Skeletal muscle tissue (tissue), 4 donors: Measurements from ENCODE around the gene SH3BP2. TPM values are rescaled to one million over a fixed set of nuclear protein-coding genes. Genes with fewer than 3 reads are reported as not detected.
"Not testable (repeated sequence)": the region's sequence is repeated elsewhere in the genome, so short reads cannot be mapped to it uniquely, and the experiment has no call there.

Experiments
- H3K27ac ChIP-seq: one replicate; pipeline ENCODE4 v1.7.0; 2013; ENCODE audit warnings: mild to moderate bottlenecking, low read depth, low read length, inconsistent platforms
- H3K27me3 ChIP-seq, 3 donors: one replicate each; pipeline ENCODE4 v1.7.0; 2013; ENCODE audit warnings: low read length in 3 of 3; ENCODE audit not compliant: control insufficient read depth in 3 of 3, insufficient read depth in 3 of 3
- H3K36me3 ChIP-seq, 3 donors: one replicate each; pipeline ENCODE4 v1.7.0; 2013; ENCODE audit warnings: low read length in 3 of 3; ENCODE audit not compliant: control insufficient read depth in 3 of 3, insufficient read depth in 3 of 3
- H3K4me1 ChIP-seq, 3 donors: one replicate each; pipeline ENCODE4 v1.7.0; 2013; ENCODE audit warnings: low read length in 3 of 3, mild to moderate bottlenecking in 3 of 3; ENCODE audit not compliant: control insufficient read depth in 3 of 3, insufficient read depth in 3 of 3
- H3K4me3 ChIP-seq, 3 donors: one replicate each; pipeline ENCODE4 v1.7.0; 2013; ENCODE audit warnings: low read length in 3 of 3
- H3K9ac ChIP-seq, 3 donors: one replicate each; pipeline ENCODE4 v1.7.0; 2013; ENCODE audit warnings: low read length in 3 of 3, mild to moderate bottlenecking in 3 of 3, moderate library complexity in 2 of 3, low read depth in 1 of 3
- H3K9me3 ChIP-seq, 3 donors: one replicate each; pipeline ENCODE4 v1.7.0; 2013; ENCODE audit warnings: low read length in 3 of 3; ENCODE audit not compliant: control insufficient read depth in 3 of 3
- total RNA-seq: library from RNA; depleted of rRNA; stranded (reverse); fragments of >200 nt; gene quantifications from one replicate; pipeline ENCODE4 v1.2.3, GENCODE V29; 2014
- donor health status: Osteomylitis.

The SH3BP2 gene
- total RNA-seq, 1 donor from 2014 or later = 7.8 TPM

GRCh38 chr4:2765832-2766526 is 26.9 kb upstream of the SH3BP2 start:
- Histone ChIP-seq H3K9me3 (no peaks in the 10 kb centered on the region), H3K27ac (no peak overlapping the region), H3K4me1 (peaks cover 3 to 11% (median 7%) of the 10 kb centered on the region in 3 donors), H3K36me3 (no peaks in the 10 kb centered on the region), H3K4me3 (no peak overlapping the region), H3K27me3 (no peaks in the 10 kb centered on the region), H3K9ac (no peak overlapping the region)

DNA sequence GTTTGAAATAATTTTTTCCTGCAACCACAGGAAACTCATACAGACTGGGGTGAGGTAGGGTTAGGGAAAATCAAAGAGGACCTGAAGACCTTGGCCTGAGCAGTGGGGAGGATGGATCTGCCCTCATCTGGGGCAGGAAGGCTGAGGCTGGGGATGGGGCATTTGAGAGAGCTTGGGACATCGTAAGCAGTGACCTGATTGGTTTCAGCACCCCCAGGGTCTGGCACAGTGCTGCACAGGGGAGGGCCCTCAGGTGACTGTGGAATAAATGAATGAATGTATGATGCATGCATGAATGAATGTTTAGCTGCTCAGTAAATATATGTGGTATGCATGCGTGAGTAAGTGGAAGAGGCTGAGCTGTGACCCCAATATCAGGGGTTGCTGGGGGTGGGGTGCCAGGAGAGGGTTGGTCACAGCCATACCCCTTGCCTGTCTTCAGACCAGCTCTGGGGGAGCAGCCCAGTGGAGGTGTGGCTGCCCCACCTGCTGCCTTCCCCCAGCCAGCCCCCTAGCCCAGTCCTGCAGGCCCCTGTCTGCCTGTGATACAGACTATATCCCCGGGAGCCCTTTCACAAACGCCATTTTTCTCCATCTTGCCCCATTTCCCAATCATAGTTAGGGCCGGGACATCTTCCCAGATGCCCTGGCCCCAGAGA is 25.7 kb upstream of the SH3BP2 start:
- peaks cover 3 to 11% (median 7%) of the 10 kb centered on the region in 3 donors for H3K4me1 ChIP-seq
- H3K27me3 ChIP-seq = no peaks in the 10 kb centered on the region
- H3K36me3 ChIP-seq = no peaks in the 10 kb centered on the region
- H3K9me3 ChIP-seq = no peaks in the 10 kb centered on the region
- no peak overlapping the region for H3K9ac ChIP-seq
- H3K4me3 ChIP-seq = no peak overlapping the region
- no peak overlapping the region for H3K27ac ChIP-seq

- peaks cover 3 to 11% (median 7%) of the 10 kb centered on the region in 3 donors for H3K4me1 ChIP-seq
- H3K9ac ChIP-seq = no peak overlapping the region
- no peak overlapping the region for H3K27ac ChIP-seq
- H3K4me3 ChIP-seq = no peak overlapping the region
- H3K27me3 ChIP-seq = no peaks in the 10 kb centered on the region
- H3K36me3 ChIP-seq = no peaks in the 10 kb centered on the region
- no peaks in the 10 kb centered on the region for H3K9me3 ChIP-seq
Measured at GRCh38 chr4:2767705-2768074, 25.2 kb upstream of the SH3BP2 start.

DNA sequence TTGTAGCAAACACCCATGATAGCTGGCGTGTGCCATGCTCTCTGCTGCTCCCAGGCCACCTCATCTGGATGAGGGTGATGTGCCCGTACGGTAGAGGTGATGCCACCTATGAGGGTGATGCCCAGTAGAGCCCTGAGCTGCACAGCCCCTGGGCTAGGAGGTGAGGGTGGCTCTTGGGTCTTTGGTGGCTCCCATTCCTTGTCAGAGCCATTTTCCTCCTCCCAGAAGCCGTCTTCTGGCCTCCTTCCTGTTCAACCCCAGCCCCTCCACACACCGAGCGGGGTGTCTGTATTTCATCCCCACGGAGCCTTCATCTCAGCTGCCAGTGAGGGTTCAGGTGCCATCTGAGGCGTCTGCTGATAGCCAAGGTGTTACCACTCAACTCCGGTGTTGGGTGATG is 24.8 kb upstream of the SH3BP2 start:
- peaks cover 3 to 11% (median 7%) of the 10 kb centered on the region in 3 donors for H3K4me1 ChIP-seq
- H3K9ac ChIP-seq = no peak overlapping the region
- no peaks in the 10 kb centered on the region for H3K9me3 ChIP-seq
- H3K27me3 ChIP-seq = no peaks in the 10 kb centered on the region
- H3K27ac ChIP-seq = no peak overlapping the region
- no peak overlapping the region for H3K4me3 ChIP-seq
- H3K36me3 ChIP-seq = no peaks in the 10 kb centered on the region

GRCh38 chr4:2768921-2769336 is 24.0 kb upstream of the SH3BP2 start:
- Histone ChIP-seq H3K4me3 (peak overlapping the region in 1 of 3 donors; percentile 14), H3K27ac (no peak overlapping the region), H3K9ac (peak overlapping the region in 1 of 3 donors; percentile 71), H3K9me3 (no peaks in the 10 kb centered on the region), H3K4me1 (peaks cover 0 to 7% (median 5%) of the 10 kb centered on the region in 3 donors), H3K27me3 (no peaks in the 10 kb centered on the region), H3K36me3 (no peaks in the 10 kb centered on the region)

GRCh38 chr4:2771264-2771663 is 21.6 kb upstream of the SH3BP2 start:
- Histone ChIP-seq H3K36me3 (no peaks in the 10 kb centered on the region), H3K9me3 (no peaks in the 10 kb centered on the region), H3K4me3 (no peak overlapping the region), H3K4me1 (peaks cover 0 to 7% (median 5%) of the 10 kb centered on the region in 3 donors), H3K27ac (no peak overlapping the region), H3K27me3 (no peaks in the 10 kb centered on the region), H3K9ac (no peak overlapping the region)

- H3K4me1 ChIP-seq, H3K9me3 ChIP-seq, H3K9ac ChIP-seq, H3K36me3 ChIP-seq, H3K27ac ChIP-seq, H3K4me3 ChIP-seq, H3K27me3 ChIP-seq: not testable (repeated sequence)
Measured at GRCh38 chr4:2780643-2781042, 12.2 kb upstream of the SH3BP2 start.

GRCh38 chr4:2781911-2782310 is 11.0 kb upstream of the SH3BP2 start:
- H3K4me1 ChIP-seq = peaks cover 3 to 10% (median 10%) of the 10 kb centered on the region in 3 donors
- H3K9me3 ChIP-seq = no peaks in the 10 kb centered on the region
- H3K27me3 ChIP-seq = no peaks in the 10 kb centered on the region
- H3K9ac ChIP-seq = no peak overlapping the region
- no peak overlapping the region for H3K27ac ChIP-seq
- H3K36me3 ChIP-seq = no peaks in the 10 kb centered on the region
- H3K4me3 ChIP-seq = no peak overlapping the region

DNA sequence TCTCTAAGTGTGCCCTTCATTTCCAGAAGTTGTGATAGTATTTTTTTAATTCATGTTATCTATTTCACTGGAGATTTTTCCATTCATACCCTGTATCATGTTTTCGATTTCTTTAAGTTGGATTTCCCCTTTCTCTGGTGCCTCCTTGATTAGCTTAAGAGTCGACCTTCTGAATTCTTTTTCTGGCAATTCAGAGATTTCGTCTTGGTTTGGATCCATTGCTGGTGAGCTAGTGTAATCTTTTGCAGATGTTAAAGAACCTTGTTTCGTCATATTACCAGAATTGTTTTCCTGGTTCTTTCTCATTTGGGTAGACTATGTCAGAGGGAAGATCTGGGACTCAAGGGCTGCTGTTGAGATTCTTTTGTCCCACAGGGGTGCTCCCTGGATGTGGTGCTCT is 9.1 kb upstream of the SH3BP2 start:
- H3K4me1 ChIP-seq = peaks cover 15 to 28% (median 25%) of the 10 kb centered on the region in 3 donors
- no peak overlapping the region for H3K9ac ChIP-seq
- no peaks in the 10 kb centered on the region for H3K9me3 ChIP-seq
- H3K27ac ChIP-seq = no peak overlapping the region
- no peak overlapping the region for H3K4me3 ChIP-seq
- H3K27me3 ChIP-seq = no peaks in the 10 kb centered on the region
- H3K36me3 ChIP-seq = no peaks in the 10 kb centered on the region

DNA sequence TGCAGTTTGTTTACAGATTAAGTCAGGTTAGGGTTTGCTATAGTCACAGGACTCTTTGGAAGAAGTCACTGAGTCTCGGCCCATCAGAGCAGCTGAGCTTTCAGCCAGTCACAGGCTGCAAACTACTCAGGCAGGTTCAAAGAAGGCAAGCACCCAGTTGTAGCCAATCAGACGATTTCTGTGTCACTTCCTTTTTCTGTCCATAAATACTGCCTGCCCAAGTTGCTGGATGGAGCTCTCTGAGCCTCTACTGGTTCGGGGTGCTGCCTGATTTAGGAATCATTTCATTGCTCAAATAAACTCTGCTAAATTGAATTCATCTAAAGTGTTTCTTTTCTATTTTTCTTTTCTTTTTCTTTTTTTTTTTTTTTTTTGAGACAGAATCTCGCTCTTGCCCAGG is 7.3 kb upstream of the SH3BP2 start:
- Histone ChIP-seq H3K4me1 (peaks cover 15 to 29% (median 26%) of the 10 kb centered on the region in 3 donors), H3K27ac (no peak overlapping the region), H3K27me3 (no peaks in the 10 kb centered on the region)

More for the DNA sequence above, 7.3 kb upstream of the SH3BP2 start:
- no peaks in the 10 kb centered on the region for H3K36me3 ChIP-seq
- no peak overlapping the region for H3K9ac ChIP-seq
- no peak overlapping the region for H3K4me3 ChIP-seq
- H3K9me3 ChIP-seq = no peaks in the 10 kb centered on the region
